OCI-LY1 (cell line): ENCODE data around the gene TAC1.

Source experiments
- H2AFZ ChIP-seq: fragments of 200-600 bp; sonication (generic), shearing (Covaris generic); 2 replicates; pipeline ENCODE4 v1.6.0; 2014; ENCODE audit warnings: antibody characterized with exemption, mild to moderate bottlenecking, low read length
- H3F3A ChIP-seq: fragments of 200-600 bp; sonication (generic), shearing (Covaris generic); 2 replicates; pipeline ENCODE4 v1.6.0; 2014; ENCODE audit warnings: mild to moderate bottlenecking, antibody characterized with exemption, low read length, moderate library complexity; ENCODE audit not compliant: insufficient read depth
- H3K27ac ChIP-seq: fragments of 200-600 bp; sonication (generic); 2 replicates; pipeline ENCODE4 v1.5.1; 2014; ENCODE audit warnings: low read length, mixed run types, mild to moderate bottlenecking, low read depth; ENCODE audit not compliant: poor library complexity, severe bottlenecking
- H3K27me3 ChIP-seq: fragments of 200-600 bp; sonication (generic); 2 replicates; pipeline ENCODE4 v1.6.0; 2014; ENCODE audit warnings: antibody characterized with exemption, mild to moderate bottlenecking, low read length, moderate library complexity; ENCODE audit not compliant: insufficient read depth
- H3K36me3 ChIP-seq: fragments of 200-600 bp; sonication (generic); 2 replicates; pipeline ENCODE4 v1.6.1; 2014; ENCODE audit warnings: mild to moderate bottlenecking, antibody characterized with exemption, low read length, moderate library complexity, mixed read lengths; ENCODE audit not compliant: insufficient read depth
- H3K4me1 ChIP-seq: fragments of 200-600 bp; sonication (generic); 2 replicates; pipeline ENCODE4 v1.5.1; 2014; ENCODE audit warnings: mild to moderate bottlenecking, low read length, moderate library complexity; ENCODE audit not compliant: insufficient read depth, severe bottlenecking
- H3K4me2 ChIP-seq: fragments of 200-600 bp; sonication (generic), shearing (Covaris generic); 2 replicates; pipeline ENCODE4 v1.6.1; 2014; ENCODE audit warnings: low read length
- H3K4me3 ChIP-seq: fragments of 200-600 bp; sonication (generic); 2 replicates; pipeline ENCODE4 v1.5.1; 2014; ENCODE audit warnings: low read length, low read depth, mild to moderate bottlenecking, mixed read lengths; ENCODE audit not compliant: poor library complexity, severe bottlenecking
- H3K79me2 ChIP-seq: fragments of 200-600 bp; shearing (Covaris generic); 2 replicates; pipeline ENCODE4 v1.6.1; 2016; ENCODE audit warnings: mixed run types, low read length, mixed read lengths; ENCODE audit not compliant: insufficient read depth
- H3K9ac ChIP-seq: fragments of 200-600 bp; sonication (generic), shearing (Covaris generic); 2 replicates; pipeline ENCODE4 v1.6.1; 2014; ENCODE audit warnings: mild to moderate bottlenecking, low read length, mixed read lengths
- H3K9me2 ChIP-seq: fragments of 200-600 bp; sonication (generic), shearing (Covaris generic); 2 replicates; pipeline ENCODE4 v1.6.1; 2014; ENCODE audit warnings: low read depth, mild to moderate bottlenecking, low read length, mixed read lengths
- H3K9me3 ChIP-seq: fragments of 200-600 bp; shearing (Covaris generic); 2 replicates; pipeline ENCODE4 v1.6.1; 2014; ENCODE audit warnings: low read length, mixed read lengths
- H4K20me1 ChIP-seq: fragments of 200-600 bp; sonication (generic), shearing (Covaris generic); 2 replicates; pipeline ENCODE4 v1.6.0; 2016; ENCODE audit warnings: mild to moderate bottlenecking, low read length; ENCODE audit not compliant: insufficient read depth
- EZH2 ChIP-seq: fragments of 200-600 bp; sonication (generic), shearing (Covaris generic); IDR thresholded peaks from 2 replicates; pipeline ENCODE4 v1.8.0; 2017; ENCODE audit warnings: borderline replicate concordance, mixed run types, mild to moderate bottlenecking, antibody characterized with exemption, low read length, moderate library complexity, mixed read lengths
- TF ChIP-seq, protein P1 (sequence below): fragments of 200-600 bp; sonication (generic), shearing (Covaris generic); IDR thresholded peaks from 2 replicates; pipeline ENCODE4 v1.5.1; 2017; ENCODE audit warnings: mild to moderate bottlenecking, antibody characterized with exemption, low read length, moderate library complexity, mixed read lengths

The TAC1 gene, protein sequence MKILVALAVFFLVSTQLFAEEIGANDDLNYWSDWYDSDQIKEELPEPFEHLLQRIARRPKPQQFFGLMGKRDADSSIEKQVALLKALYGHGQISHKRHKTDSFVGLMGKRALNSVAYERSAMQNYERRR

DNA sequence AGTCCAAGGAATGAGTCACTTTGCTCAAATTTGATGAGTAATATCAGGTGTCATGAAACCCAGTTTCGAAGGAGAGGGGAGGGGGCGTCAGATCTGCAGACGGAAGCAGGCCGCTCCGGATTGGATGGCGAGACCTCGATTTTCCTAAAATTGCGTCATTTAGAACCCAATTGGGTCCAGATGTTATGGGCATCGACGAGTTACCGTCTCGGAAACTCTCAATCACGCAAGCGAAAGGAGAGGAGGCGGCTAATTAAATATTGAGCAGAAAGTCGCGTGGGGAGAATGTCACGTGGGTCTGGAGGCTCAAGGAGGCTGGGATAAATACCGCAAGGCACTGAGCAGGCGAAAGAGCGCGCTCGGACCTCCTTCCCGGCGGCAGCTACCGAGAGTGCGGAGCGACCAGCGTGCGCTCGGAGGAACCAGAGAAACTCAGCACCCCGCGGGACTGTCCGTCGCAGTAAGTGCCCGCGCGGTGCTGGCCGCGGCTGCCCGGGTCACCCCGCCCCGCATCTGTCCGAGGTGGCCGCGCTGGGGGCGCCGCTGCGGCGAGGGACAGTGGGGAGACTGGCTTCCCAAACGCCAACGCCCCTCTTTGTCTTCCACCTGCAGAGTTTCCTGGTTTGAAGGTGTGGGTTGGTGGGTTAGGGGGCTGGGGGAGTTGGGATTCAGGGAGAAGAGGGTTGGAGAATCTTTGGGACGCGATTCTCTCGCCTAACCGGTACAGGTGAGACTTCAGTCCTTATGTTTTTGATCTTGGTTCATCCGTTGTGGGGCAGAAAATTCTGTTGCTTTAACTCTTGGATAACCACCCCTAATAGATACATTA lies at the start of gene TAC1:
TAC1 (plus strand) TSS at position 351 of the 829 bp plus-strand sequence. CDS start 527 bp downstream, outside the sequence.
- H3K27ac ChIP-seq = no peak within 1 kb of the TSS
- H4K20me1 ChIP-seq = no peaks in the 10 kb centered on the region
- no peak within 1 kb of the TSS for H3K4me2 ChIP-seq
- H3K4me3 ChIP-seq = no peak within 1 kb of the TSS
- H3F3A ChIP-seq = no peaks in the 10 kb centered on the region
- H3K4me1 ChIP-seq = no peaks in the 10 kb centered on the region
- no peaks in the 10 kb centered on the region for H3K27me3 ChIP-seq
- H3K36me3 ChIP-seq = no peaks in the 10 kb centered on the region
- H2AFZ ChIP-seq = no peak within 1 kb of the TSS
- no peak for TF ChIP-seq EZH2
- TF ChIP-seq, protein P1, sequence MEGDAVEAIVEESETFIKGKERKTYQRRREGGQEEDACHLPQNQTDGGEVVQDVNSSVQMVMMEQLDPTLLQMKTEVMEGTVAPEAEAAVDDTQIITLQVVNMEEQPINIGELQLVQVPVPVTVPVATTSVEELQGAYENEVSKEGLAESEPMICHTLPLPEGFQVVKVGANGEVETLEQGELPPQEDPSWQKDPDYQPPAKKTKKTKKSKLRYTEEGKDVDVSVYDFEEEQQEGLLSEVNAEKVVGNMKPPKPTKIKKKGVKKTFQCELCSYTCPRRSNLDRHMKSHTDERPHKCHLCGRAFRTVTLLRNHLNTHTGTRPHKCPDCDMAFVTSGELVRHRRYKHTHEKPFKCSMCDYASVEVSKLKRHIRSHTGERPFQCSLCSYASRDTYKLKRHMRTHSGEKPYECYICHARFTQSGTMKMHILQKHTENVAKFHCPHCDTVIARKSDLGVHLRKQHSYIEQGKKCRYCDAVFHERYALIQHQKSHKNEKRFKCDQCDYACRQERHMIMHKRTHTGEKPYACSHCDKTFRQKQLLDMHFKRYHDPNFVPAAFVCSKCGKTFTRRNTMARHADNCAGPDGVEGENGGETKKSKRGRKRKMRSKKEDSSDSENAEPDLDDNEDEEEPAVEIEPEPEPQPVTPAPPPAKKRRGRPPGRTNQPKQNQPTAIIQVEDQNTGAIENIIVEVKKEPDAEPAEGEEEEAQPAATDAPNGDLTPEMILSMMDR = no peak
- H3K9me3 ChIP-seq = no peaks in the 10 kb centered on the region
- H3K9me2 ChIP-seq = no peaks in the 10 kb centered on the region
- H3K9ac ChIP-seq = no peak within 1 kb of the TSS
- H3K79me2 ChIP-seq = no peaks in the 10 kb centered on the region

DNA sequence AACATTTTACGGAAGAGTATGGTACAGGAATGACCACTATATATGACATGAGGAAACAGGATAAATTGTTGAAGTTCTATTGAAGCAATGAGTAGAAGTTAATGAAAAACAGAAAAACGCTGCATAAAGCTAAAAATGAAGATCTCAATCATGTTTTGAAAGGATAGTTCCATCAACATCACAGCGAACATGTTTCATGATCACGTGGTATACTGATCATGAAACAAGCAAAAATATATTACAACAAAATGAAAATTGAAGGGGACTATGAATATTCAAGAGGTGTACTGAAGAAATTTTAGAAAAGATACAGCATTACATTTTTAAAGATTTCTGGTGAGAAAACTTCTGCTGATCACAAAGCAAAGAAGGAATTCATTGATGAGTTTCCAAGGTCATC lies 45.9 kb upstream of the TAC1 start:
- TF ChIP-seq, protein P1 = no peak
- no peak for TF ChIP-seq EZH2
- H4K20me1 ChIP-seq = no peaks in the 10 kb centered on the region
- no peaks in the 10 kb centered on the region for H3K36me3 ChIP-seq
- no peaks in the 10 kb centered on the region for H3F3A ChIP-seq
- H3K9me2 ChIP-seq = no peaks in the 10 kb centered on the region
- H3K4me3 ChIP-seq = no peak overlapping the region
- no peaks in the 10 kb centered on the region for H3K9me3 ChIP-seq
- H3K27me3 ChIP-seq = no peaks in the 10 kb centered on the region
- no peak overlapping the region for H3K4me2 ChIP-seq
- no peak overlapping the region for H3K27ac ChIP-seq
- H3K79me2 ChIP-seq = no peaks in the 10 kb centered on the region
- H3K9ac ChIP-seq = no peak overlapping the region
- H3K4me1 ChIP-seq = no peaks in the 10 kb centered on the region
- H2AFZ ChIP-seq = no peak overlapping the region

DNA sequence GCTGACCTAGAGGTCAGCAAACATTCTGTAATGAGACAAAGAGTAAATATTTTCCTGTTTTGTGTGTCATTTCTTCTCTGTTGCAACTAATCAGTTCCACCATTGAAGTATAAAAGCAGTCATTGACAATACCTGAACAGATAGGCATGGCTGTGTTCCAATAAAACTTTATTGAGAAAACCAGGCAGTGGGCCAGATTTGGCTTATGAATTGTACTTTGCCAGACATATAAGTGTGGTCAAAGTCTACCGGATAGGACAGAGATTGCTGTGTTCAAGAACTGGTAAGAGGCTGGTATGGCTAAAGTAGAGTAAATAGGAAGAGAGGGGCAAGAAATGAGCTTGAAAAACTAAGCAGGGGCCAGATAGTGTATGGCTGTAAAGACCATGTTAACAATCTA lies 38.3 kb upstream of the TAC1 start:
- H3K27me3 ChIP-seq = no peaks in the 10 kb centered on the region
- no peak overlapping the region for H3K4me3 ChIP-seq
- no peak overlapping the region for H3K27ac ChIP-seq
- no peaks in the 10 kb centered on the region for H3K36me3 ChIP-seq
- H3F3A ChIP-seq = no peaks in the 10 kb centered on the region
- H3K79me2 ChIP-seq = no peaks in the 10 kb centered on the region
- H3K4me2 ChIP-seq = no peak overlapping the region
- H3K9me2 ChIP-seq = no peaks in the 10 kb centered on the region
- no peaks in the 10 kb centered on the region for H3K9me3 ChIP-seq
- no peak overlapping the region for H3K9ac ChIP-seq
- no peak overlapping the region for H2AFZ ChIP-seq
- H3K4me1 ChIP-seq = no peaks in the 10 kb centered on the region
- H4K20me1 ChIP-seq = no peaks in the 10 kb centered on the region
- TF ChIP-seq, protein P1 = no peak
- no peak for TF ChIP-seq EZH2
